Neuron (in vitro differentiated cells): ENCODE measurements around the gene TMEM156.
"Not testable (repeated sequence)": the region's sequence is repeated elsewhere in the genome, so short reads cannot be mapped to it uniquely, and the experiment has no call there.

Experiments
- H2AFZ ChIP-seq: one replicate; pipeline ENCODE4 v1.6.1; 2013; ENCODE audit warnings: low read depth, mild to moderate bottlenecking, inconsistent platforms, low read length, moderate library complexity
- H3K27me3 ChIP-seq: one replicate; pipeline ENCODE4 v1.6.1; 2013; ENCODE audit warnings: low read length; ENCODE audit not compliant: insufficient read depth
- H3K36me3 ChIP-seq: one replicate; pipeline ENCODE4 v1.6.1; 2013; ENCODE audit warnings: low read length; ENCODE audit not compliant: insufficient read depth
- H3K4me1 ChIP-seq: one replicate; pipeline ENCODE4 v1.6.1; 2013; ENCODE audit warnings: low read length; ENCODE audit not compliant: insufficient read depth
- H3K4me3 ChIP-seq: 2 replicates; pipeline ENCODE4 v1.5.1; 2013; ENCODE audit warnings: mild to moderate bottlenecking, low read length, moderate library complexity
- H3K9me3 ChIP-seq: one replicate; pipeline ENCODE4 v1.6.1; 2013; ENCODE audit warnings: low read length

TMEM156 gene

DNA sequence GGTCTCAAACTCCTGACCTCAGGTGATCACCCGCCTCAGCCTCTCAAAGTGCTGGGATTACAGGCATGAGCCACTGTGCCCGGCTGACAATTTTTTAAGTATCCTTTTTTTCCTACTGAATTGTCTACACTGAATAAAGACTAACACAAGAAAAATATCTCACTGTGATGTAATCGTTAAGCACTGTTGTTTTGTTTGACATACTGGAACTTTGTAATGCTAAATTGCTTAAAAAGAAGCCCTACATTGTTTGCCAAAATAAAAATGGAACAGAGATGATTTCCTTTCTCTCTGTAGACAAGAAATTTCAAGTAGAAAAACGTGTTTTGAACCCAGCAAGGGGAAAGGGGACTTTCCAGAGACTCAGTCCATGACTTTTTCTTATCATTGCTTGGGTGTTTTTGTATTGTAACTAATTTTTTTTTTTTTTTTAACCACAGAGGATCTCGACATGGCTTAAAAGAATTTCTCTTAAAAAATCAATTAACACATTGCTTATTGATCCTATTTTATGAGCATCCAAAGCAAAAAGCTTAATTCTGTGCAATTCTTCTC is 74.9 kb downstream of the TMEM156 start:
- H3K4me3 ChIP-seq: no peak overlapping the region
- no peak overlapping the region for H2AFZ ChIP-seq
- no peaks in the 10 kb centered on the region for H3K27me3 ChIP-seq
- H3K36me3 ChIP-seq: no peaks in the 10 kb centered on the region
- no peaks in the 10 kb centered on the region for H3K9me3 ChIP-seq
- H3K4me1 ChIP-seq: peaks cover 7% of the 10 kb centered on the region

DNA sequence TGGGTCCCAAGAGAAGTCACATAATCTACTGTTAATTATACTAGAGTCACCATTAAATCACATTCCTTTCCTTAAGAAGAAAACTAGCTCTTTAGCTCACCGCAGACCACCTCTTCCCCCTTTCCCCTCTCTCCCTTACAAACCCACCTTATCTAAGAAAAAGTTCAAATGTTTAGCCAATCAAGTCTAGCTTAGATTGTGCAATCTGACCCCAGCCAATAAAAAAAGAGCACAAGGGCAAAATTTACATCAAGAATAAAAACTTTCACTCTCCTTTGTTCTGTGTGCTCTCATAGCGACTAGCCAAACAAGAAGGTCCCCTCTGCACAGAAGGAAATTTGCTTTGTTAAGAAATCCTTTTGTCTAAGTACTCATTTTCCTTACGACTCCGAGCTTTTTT is 76.3 kb downstream of the TMEM156 start:
- Histone ChIP-seq H3K36me3 (no peaks in the 10 kb centered on the region), H3K4me3 (no peak overlapping the region), H2AFZ (no peak overlapping the region), H3K27me3 (no peaks in the 10 kb centered on the region), H3K9me3 (no peaks in the 10 kb centered on the region), H3K4me1 (peaks cover 7% of the 10 kb centered on the region)

DNA sequence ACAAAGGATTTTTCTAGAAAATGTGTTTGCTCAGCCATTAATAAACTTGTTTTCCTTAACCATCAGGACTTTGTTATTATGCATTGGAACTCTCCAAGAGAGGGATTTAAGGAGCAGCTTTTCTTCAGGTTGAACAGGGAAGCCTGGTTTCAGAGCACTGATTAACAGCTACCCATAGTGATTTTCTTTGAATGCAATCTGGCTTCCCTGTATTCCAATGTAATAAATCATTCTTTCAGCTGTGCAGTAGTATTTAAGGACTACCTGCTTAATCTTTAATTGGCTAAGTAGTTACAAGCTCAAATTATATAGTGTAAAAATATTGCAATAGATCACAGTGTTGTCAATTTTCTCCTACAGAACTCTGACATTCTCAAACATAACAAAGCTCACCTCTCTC is 77.5 kb downstream of the TMEM156 start:
- H3K9me3 ChIP-seq: no peaks in the 10 kb centered on the region

DNA sequence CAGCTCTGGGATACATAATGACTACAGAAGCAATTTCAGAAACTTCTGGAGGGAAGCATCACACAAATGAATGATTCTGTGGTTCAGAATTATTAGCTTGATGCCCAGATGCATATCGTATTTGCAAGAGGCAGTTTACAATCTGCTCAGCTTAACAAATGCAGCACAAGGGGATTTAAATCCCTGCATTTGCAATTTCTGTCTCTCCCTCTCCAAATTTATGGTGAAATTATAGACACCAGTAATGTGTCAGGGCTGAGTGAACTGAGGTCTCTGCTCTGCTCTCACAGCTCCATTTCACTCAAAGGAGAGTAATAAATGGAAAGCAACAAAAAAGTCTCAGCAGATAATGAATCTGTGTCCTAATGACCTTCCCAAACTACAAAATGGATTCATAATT is 80.2 kb downstream of the TMEM156 start:
- H3K9me3 ChIP-seq: no peaks in the 10 kb centered on the region
- H3K27me3 ChIP-seq: no peaks in the 10 kb centered on the region
- H3K4me1 ChIP-seq: peaks cover 7% of the 10 kb centered on the region
- H3K4me3 ChIP-seq: no peak overlapping the region
- no peak overlapping the region for H2AFZ ChIP-seq
- H3K36me3 ChIP-seq: no peaks in the 10 kb centered on the region

More for the DNA sequence above, 77.5 kb downstream of the TMEM156 start:
- Histone ChIP-seq H2AFZ (no peak overlapping the region), H3K4me1 (peaks cover 7% of the 10 kb centered on the region), H3K27me3 (no peaks in the 10 kb centered on the region), H3K4me3 (no peak overlapping the region), H3K36me3 (no peaks in the 10 kb centered on the region)

DNA sequence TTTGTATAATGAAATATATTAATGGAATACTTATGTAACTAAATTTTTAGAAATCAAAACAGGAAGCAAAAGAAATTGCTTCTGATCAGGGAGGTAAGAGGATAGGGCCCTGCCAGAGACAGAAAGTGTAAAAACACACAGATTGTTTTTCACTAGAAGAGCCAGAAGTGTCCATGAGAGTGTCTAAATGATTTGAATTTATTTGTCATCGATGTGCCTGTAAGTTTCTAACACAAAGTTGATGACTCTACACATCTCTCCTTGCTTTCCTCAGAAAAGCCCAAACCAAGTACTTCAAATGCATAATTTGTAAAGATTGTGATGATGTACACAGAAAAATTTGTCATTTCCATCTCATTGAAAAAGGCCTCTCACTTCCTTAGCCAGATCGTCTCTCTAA is 80.6 kb downstream of the TMEM156 start:
- Histone ChIP-seq H3K4me1 (peaks cover 7% of the 10 kb centered on the region), H3K36me3 (no peaks in the 10 kb centered on the region), H3K4me3 (no peak overlapping the region), H3K9me3 (no peaks in the 10 kb centered on the region), H2AFZ (no peak overlapping the region), H3K27me3 (no peaks in the 10 kb centered on the region)

DNA sequence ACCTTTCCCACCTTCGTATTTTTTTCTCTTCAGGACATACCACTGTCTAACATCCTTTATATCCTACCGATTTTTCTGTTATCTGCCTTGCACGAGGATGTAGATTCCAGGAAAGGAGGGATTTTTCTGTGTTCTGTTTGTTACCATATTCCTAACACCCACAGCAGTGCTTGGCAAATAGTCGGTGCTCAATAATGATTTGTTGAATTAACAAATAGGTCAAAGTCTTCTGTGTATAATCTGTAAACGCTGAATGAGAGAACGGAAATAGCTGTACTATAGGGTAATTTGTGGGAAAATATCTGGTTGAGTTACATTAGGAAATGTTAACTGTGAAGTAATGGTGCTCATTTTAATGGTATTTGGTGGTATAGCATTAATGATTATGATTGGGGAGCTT is 81.5 kb downstream of the TMEM156 start:
- Histone ChIP-seq H3K4me3 (no peak overlapping the region), H3K9me3 (no peaks in the 10 kb centered on the region), H3K4me1 (peaks cover 2% of the 10 kb centered on the region), H3K27me3 (no peaks in the 10 kb centered on the region), H3K36me3 (no peaks in the 10 kb centered on the region), H2AFZ (no peak overlapping the region)

DNA sequence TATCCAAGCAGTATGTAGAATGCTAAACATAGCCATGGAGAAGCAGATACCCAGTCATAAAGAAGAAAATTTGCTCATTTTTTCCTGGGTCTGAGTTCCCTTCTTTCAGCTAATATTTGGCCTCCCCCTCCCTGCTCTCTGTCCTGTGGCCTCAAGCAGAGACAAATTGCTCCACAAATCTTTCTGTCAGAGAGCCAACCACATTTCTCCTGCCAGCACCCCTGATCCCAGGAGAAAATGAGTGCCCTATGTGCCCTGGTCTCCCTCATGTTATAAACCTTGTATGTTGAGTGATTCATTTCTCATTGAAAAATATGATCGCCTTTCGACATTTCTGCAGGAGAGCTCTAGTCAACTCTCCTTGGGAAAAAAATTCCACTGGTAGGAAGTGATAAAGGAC is 82.0 kb downstream of the TMEM156 start:
- Histone ChIP-seq H3K27me3 (no peaks in the 10 kb centered on the region), H3K9me3 (no peaks in the 10 kb centered on the region), H3K4me3 (no peak overlapping the region), H2AFZ (no peak overlapping the region), H3K36me3 (no peaks in the 10 kb centered on the region), H3K4me1 (no peaks in the 10 kb centered on the region)

DNA sequence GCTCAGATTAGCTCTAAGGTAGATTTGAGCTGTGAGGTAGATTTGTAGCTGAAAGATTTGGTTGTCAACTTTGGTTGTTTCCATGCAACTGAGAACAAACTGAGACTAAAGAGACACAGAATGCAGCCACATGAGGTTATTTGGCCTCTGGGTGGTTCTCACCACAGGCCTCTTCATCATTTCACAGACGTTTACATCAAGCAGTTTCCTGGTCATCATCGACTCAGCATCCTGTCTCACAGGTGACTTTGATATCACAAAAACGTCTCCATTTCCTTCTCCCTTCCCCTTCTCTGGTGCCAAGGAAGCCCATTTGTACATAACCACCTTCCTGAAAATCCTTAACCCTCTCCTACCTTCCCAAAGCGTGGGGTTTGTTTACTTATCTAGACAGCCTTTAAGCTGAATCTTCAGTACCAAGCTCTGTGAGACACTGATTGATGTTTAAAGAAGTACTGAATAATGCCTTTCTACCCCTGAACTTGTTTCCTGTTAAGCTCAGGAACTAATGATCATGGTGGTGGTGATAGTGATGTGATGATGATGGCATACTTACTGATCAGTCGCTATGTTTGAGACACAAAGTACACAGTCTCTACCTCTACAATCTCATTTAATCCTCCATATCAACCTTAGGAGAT is 82.7 kb downstream of the TMEM156 start:
- Histone ChIP-seq H2AFZ (no peak overlapping the region), H3K36me3 (no peaks in the 10 kb centered on the region), H3K4me3 (no peak overlapping the region), H3K4me1 (no peaks in the 10 kb centered on the region), H3K27me3 (no peaks in the 10 kb centered on the region), H3K9me3 (no peaks in the 10 kb centered on the region)

DNA sequence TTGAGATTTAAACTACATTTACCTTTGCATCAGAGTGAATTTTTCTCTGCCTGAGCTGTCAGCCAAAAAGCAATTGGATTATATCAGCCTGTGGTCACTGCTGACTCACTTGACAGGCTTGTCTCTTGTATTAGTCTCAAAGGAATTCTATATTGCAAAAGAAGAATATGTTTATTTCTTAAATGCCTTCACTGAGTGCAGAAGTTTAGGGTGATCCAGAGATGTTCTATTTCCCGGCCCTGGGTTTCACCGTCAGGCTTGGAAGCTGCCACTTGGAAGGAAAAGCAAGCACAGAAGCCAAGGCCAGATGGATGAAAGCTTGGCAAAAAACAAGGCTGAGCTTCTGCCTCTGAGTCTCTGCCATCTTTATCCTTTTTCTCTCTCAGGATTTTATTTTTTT is 83.7 kb downstream of the TMEM156 start:
- H3K27me3 ChIP-seq: no peaks in the 10 kb centered on the region
- no peak overlapping the region for H2AFZ ChIP-seq
- no peaks in the 10 kb centered on the region for H3K4me1 ChIP-seq
- H3K4me3 ChIP-seq: no peak overlapping the region
- no peaks in the 10 kb centered on the region for H3K9me3 ChIP-seq
- no peaks in the 10 kb centered on the region for H3K36me3 ChIP-seq

DNA sequence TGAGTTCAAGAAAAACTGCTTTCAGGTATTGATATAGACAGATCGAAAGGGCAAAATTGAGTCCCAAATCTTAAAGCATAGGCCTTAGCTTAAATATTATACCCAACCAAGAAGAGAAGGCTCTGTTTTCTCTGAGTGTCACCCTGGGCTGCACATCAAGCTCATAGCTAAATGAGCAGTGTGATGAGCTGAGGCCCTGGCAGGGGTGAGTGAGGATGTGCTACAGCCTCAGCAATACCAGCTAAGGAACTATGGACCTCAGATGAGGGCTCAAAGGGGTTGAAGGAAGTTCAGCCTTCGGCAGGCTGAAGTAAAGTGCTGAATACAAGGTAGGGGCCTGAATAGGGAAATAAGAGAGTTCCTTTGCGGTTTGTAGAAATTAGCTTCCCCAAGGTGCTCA is 85.3 kb downstream of the TMEM156 start:
- Histone ChIP-seq H2AFZ (no peak overlapping the region), H3K36me3 (no peaks in the 10 kb centered on the region), H3K9me3 (no peaks in the 10 kb centered on the region), H3K4me1 (no peaks in the 10 kb centered on the region), H3K27me3 (no peaks in the 10 kb centered on the region), H3K4me3 (no peak overlapping the region)

DNA sequence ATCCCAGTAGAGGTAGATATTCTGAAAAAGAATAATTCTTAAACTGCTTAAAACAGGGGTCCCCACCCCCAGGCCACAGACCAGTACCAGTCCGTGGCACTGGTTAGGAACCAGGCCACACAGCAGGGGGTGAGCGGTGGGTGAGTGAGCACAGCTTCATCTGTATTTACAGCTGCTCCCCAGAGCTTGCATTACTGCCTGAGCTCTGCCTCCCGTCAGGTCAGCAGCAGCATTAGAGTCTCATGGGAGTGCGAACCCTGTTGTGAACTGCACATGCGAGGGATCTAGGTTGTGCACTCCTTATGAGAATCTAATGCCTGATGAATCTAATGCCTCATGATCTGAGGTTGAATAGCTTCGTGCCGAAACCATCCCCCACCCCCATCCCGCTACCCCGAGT is 87.8 kb downstream of the TMEM156 start:
- H3K36me3 ChIP-seq: no peaks in the 10 kb centered on the region

DNA sequence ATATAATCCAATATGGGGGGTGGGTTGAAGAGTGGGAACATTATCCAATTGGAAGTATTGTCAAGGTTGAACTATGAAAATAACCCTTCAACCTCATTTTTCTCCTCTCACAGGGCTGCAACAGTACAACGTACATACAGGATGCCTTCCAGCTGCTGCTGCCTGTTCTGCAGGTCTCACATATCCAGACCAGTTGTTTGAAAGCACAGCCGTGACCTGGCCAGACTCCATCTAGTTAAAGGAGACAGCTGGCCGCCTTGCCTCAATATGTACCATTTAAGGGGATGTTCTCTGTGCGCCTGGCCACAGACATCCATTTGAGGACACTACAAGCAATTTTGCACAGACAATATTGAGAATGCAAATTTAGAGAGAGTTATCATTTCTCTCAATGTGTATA is 88.9 kb downstream of the TMEM156 start:
- no peaks in the 10 kb centered on the region for H3K9me3 ChIP-seq
- no peaks in the 10 kb centered on the region for H3K4me1 ChIP-seq
- no peak overlapping the region for H3K4me3 ChIP-seq
- no peaks in the 10 kb centered on the region for H3K27me3 ChIP-seq
- H2AFZ ChIP-seq: no peak overlapping the region
- H3K36me3 ChIP-seq: no peaks in the 10 kb centered on the region

More for the DNA sequence above, 87.8 kb downstream of the TMEM156 start:
- no peaks in the 10 kb centered on the region for H3K4me1 ChIP-seq
- no peak overlapping the region for H2AFZ ChIP-seq
- H3K4me3 ChIP-seq: no peak overlapping the region
- no peaks in the 10 kb centered on the region for H3K9me3 ChIP-seq
- no peaks in the 10 kb centered on the region for H3K27me3 ChIP-seq

DNA sequence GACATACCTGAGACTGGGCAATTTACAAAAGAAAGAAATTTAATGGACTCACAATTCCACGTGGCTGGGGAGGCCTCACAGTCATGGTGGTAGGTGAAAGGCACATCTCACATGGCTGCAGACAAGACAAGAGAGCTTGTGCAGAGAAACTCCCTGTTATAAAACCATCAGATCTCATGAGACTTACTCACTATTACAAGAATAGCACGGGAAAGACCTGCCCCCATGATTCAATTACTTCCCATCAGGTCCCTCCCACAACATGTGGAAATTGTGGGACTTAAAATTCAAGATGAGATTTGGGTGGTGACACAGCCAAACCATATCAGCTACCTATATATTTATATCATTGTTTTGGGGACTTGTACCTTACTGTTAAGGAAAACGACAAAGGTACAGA is 90.3 kb downstream of the TMEM156 start:
- not testable (repeated sequence) for H3K9me3 ChIP-seq, H3K36me3 ChIP-seq, H2AFZ ChIP-seq, H3K4me1 ChIP-seq, H3K27me3 ChIP-seq, H3K4me3 ChIP-seq

DNA sequence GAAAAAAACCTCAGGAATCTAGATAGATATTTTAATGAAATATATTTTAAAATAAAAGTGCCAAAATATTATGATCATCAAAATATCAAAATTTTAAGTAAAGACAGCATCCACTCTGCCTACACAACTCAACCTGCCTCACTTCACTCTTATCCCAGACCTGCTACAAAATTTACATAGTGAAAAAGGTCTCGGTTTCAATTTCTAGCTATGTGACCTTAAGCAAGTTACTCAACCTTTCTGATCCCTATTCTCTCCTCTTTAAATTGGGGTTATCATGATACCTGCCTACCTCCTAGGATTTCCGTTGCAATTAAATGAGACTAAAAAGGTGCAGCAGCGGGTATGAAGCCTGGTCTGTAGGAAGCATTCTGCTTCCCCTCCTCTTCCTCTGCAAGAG is 91.7 kb downstream of the TMEM156 start:
- Histone ChIP-seq H3K27me3 (no peaks in the 10 kb centered on the region), H3K9me3 (no peaks in the 10 kb centered on the region), H3K4me1 (no peaks in the 10 kb centered on the region), H3K4me3 (no peak overlapping the region), H2AFZ (no peak overlapping the region), H3K36me3 (no peaks in the 10 kb centered on the region)
